NCI-H82 treated with DMSO at 0.1 percent for 48 hours (cell line): Measurements from ENCODE around the gene CADM1.

ENCODE experiments used
- DNase-seq: peaks from one replicate; lab custom pipeline; 2025; ENCODE audit not compliant: unreplicated experiment; lab: John Stamatoyannopoulos, UW

Gene CADM1

DNA sequence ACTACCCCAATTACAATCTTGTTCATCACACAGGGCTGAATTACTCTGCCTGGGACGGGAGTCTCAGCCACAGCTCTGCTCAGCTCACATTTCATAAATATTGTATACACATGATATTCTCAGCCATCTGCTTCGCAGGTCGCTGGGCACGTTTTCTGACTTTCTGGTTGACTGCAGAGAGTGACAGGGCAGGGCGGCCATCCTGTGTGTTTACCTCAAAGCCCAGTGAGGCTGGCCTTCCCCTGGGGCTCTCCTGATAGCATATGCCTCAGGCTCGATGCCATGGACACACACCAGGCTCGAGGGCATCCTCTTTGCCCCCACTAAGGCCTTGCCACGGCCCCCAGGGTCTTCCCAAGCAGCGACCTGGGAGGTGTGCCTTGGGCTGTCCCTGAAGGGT, 345.0 kb downstream of the CADM1 start:
- DNase-seq, result no peak

DNA sequence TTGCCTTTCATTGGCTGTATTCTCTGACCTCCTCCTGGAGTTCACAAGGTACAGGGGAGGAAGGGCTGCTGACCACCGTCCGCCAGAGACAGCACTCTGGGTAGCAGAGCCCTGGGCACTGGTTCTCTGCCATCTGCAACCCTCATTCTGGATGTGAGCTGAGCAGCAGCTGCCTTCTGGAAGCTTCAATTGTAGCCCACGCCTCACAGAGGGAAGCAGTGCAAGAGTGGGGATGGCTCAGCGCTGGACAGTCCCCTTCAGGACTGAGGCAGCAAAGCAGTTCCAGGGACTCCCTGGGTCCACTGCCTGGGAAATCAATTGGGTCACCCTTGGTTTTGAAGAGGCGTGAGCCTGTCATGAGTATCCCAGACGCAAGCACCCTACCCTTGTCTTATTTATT, 346.2 kb downstream of the CADM1 start:
- DNase-seq, result no peak

DNA sequence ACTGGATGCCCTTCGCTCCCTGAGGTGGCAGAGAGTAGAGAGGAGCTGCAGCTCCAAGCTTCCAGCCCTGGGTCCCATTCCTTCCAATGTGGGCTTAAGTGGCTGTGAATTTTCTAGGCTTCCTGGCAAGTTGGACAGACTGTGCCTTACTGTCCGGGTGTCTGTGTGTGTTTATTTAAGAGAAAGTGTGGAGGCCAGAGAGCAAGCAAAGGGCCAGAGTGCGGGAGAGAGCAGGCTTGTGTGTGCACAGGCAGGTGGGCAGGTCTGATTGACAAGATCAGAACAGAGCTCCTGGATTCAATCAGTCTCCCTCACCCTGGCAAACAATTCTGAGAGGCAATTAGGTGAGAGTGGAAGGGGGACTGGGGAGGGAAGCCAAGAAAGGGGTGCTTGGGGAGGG, 347.0 kb downstream of the CADM1 start:
- DNase-seq, result no peak

DNA sequence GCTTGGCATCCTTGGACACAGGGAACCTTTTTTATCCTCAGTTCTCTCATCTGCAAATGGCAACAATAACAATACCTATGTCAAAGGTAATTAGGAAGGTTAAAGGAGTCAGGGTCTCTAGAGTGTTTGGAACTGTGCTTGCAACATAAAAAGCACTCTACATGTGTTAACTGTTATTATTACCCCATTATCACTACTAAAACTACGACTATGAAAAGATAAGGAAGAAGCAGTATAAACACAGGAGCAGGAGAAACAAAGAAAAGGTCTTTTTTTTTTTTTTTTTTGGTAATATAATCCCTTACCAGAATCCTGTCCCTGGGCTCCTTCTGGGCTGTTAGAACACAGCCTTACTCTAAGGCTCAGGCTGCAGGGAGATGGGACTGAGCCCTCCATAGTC, 348.2 kb downstream of the CADM1 start:
- no peak for DNase-seq

DNA sequence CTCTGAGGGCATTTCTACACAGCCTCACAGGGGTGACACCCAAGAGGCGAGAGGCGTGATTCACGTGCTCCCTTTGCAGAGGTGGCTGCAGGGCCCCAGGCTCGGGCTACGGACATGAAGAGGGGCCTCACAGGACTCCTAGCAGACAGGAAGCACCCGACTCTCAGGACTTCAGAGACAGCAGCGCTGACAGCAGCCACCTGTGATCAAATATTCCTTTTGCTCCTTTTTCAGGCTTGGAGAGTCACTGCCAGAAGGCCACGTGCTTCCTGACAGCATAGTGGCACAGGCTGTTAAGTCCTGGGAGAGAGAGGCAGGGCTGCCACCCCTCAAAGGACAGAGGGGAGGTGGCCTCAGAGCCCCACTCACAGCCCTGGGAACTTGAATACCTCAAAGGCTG, 348.9 kb downstream of the CADM1 start:
- no peak for DNase-seq

DNA sequence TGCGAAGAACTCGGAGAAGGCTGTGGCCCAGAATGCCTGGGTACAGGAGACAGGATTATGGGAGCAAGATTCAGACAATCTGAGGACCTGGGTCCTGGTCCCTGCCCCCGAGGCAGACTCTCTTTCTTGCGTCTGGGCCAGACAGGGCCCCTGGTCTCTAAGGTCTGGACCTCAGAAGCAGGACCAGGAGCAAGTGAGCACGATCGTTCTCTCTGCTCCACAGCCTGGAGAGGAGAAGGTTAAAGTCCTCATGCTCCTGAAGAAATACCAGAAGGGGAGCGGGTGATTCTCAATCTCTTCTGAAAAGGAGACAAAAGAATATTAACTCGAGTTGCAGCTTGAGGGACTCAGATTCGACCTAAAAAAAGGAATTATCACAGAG, 349.9 kb downstream of the CADM1 start:
- no peak for DNase-seq

DNA sequence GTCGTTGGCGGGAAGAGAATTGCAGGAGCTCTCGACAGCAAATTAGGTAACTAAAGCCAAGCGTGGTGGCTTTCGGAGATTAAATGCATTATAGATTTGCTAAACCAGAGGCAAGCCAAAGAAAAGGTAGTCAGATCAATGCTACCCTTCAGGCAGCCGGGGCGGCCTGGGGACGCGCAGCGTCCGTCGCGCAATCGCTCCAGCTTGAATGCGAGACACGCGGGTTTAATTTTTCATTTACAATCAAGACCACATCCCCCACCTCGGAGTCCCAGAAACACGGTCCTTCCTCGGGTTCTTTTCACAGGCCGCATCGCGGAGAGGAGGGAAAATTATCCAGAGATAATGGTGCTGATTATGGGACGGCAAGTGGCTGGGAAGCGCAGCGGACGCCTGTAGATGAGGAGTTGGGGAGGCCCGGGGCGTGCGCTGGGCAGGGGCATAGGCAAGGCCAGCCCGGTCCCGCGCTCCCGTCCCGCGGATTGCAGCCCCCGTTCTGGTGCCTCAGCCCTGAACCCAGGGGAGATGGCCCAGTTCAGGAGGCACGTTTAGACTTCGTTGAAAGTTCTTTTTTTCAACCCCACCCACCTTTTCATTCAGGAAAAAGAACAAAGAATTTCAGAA, 350.4 kb downstream of the CADM1 start:
- DNase-seq, result no peak

DNA sequence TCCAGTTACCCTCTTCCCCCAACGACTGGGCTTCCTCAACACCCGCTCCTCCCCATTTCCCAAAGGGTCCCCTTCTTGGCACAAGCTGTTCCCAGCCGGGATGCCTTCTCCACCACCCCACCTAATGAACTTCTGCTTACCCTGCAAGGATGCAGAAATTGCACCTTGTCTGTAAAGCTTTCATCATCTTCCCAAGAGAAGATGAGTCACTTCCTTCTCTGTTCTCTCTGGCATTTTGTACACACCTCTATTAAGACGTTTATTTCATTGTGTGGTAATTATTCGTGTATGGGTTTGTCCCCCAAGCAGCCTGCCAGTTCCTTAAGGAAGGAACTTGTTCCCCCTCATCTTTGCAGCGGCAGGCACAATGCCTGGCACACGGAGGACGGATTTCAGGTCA, 351.1 kb downstream of the CADM1 start:
- no peak for DNase-seq

DNA sequence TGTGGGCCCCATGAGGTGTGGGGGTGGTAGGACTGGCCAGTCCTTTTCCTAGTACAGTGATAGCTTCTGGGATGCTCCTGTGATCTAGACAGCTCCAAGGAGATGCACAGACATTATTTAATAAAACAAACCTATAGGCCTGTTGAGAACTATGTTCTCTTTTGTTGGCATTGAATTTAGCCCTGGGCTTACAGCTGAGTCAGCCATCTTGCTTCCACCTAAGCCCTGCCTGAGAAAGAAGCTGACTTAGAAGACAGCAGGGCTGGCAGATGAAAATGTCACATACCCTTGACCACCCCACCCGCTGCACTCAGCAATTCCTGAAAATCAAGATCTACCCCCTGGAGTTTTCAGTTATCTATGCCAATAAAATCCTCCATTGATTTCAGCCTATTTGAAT, 353.2 kb downstream of the CADM1 start:
- no peak for DNase-seq

DNA sequence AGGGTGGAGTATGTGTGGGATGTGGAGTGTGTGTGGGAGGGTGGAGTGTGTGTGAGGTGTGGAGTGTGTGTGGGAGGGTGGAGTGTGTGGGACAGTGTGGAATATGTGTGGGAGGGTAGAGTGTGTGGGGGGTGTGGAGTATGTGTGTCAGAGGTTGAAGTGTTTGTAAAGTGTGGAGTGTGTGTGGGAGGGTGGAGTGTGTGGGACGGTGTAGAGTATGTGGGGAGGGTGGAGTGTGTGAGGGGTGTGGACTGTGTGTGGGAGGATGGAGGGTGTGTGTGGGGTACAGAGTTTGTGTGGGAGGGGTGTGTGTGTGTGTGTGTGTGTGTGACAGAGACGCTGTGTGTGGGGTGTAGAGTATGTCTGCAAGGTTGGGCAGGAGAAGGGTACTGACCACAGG, 355.5 kb downstream of the CADM1 start:
- DNase-seq, result no peak

DNA sequence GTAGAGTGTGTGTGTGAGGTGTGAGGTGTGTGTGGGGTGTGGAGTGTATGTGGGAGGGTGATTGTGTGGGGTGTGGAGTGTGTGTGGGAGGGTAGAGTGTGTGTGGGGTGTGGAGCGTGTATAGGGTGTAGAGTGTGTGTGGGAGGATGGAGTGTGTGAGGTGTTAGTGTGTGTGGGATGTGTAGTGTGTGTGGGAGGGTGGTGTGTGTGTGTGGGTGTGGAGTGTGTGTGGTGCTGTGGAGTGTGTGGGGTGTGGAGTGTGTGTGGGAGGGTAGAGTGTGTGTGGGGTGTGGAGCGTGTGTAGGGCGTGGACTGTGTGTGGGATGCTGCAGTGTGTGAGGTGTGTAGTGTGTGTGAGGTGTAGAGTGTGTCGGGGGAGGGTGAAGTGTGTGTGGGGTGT, 356.1 kb downstream of the CADM1 start:
- DNase-seq, result no peak

DNA sequence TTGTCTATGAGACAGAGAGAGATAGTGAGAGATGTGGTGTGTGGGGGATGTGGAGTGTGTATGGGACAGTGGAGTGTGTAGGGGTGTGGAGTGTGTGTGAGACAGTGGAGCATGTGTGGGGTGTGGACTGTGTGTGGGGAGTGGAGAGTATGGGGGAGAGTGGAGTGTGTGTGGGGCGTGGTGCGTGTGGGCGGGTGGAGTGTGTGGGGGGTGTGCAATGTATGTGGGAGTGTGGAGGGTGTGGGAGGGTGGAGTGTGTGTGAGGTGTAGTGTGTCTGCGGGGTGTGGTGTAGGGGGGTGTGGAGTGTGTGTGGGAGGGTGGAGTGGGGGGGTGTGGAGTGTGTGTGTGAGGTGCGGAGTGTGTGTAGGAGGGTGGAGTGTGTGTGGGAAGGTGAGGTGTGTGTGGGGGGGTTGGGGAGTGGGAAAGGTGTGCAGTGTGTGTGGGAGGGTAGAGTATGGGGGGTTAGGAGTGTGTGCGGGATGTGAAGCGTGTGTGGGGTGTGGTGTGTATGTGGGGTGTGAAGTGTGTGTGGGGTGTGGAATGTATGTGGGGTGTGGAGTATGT, 356.9 kb downstream of the CADM1 start:
- DNase-seq, result no peak

DNA sequence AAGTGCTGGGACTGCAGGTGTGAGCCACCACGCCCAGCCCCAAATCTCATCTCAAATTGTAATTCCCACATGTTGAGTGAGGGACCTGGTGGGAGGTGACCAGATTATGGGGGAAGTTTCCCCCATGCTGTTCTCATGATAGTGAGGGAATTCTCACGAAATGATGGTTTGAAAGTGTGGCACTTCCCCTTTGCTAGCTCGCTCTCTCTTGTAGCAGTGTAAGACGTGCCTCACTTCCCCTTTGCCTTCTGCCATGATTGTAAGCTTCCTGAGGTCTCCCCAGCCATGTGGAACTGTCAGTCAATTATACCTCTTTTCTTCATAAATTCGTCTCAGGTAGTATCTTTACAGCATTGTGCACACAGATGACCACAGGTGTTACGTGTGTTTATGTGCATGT, 357.8 kb downstream of the CADM1 start:
- no peak for DNase-seq

DNA sequence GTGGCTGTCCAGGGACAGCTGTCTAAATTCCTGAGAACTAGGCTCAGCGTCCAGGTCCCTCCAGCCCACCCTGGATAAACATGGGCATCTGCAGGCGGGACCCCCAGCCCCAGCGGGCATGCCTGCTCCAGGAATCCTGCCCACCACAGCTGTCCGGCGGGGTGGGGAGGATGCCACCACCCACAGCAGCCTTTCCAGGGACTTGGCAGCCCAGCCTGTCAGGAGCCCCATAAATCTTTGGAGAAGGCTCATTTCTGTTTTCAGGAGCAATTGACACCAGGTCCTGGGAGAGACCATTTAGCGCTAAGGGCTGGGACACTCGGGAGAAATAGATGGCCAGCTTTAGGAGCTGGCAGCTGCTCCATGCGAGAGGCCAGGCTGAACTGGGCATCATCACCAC, 358.9 kb downstream of the CADM1 start:
- DNase-seq, result no peak

DNA sequence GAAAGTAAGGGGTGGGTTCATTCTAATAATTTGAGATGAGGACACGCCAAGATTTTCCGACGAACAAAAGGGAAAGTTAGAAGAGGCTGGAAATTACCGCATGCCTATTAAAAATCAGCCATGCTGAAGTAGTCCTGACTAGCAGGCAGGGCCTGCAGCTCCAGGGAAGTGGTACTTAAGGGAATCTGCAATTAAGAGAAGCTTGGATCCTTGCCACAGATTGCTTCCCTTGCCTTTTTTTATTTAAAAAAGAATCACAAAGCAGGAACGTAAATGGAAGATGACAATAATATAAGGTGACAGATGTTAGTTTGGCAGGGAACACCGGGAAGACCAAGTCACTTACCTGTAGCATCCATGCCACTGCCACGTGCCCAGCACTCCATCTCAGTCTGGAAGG, 359.3 kb downstream of the CADM1 start:
- DNase-seq, result no peak

DNA sequence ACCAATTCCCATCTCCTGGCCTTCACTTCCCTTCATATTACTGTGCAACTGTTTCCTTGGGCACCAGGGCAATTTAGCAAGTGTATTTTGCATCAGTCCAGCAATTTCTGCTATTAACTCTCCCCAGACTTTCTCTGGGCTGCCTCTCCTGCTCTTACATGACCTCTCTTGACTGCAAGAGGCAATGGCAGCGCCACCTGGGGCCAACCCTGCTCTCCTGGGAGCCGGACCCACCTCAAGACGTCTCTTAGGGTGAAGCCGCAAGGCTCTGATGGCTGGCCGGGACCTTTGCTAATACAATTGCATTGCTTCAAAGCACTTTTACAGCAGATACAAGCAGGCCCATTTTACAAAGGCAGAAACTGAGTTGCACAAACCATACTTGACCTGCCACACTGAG, 360.2 kb downstream of the CADM1 start:
- no peak for DNase-seq

DNA sequence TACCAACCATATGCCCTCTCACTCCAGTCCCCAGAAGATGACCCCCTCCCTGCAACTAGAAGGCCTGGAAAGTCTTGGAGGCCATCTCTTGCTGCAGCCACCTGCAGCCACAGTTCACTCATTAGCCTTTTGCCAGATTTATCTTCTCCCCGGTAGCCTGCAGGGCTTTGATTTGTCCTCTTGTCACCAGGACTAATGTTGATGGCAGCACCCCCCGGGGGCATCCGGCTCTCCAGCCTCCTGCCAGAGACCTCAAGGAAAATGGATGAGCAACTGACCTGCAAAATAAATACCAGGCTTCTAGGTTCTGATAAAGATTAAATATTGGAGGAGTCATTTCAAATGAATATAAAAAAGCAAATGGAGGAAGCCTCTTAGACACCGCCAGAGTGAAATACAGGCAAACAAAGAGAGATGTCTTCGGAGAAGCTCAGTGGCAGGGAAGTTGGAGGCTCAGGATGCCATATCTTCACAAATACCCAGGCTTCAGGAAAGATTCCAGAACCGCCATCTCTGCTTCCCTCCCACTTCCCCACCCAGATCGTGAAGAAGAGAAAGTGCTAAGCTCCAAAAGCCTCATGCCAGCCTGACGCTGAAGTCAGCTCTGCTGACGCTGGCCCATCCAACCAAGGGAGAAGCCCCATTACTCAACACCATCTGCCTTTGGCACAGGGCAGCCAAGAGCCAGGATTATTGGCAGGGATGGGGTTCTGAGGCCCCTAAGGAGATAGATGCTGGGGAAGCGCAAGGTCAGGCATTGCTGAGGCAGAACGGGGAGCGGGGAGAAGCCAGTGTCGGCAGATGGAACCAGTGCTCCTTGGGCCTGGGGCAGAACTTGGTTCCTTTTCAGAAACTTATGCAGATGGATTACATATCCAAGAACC, 362.7 kb downstream of the CADM1 start:
- DNase-seq, result no peak

DNA sequence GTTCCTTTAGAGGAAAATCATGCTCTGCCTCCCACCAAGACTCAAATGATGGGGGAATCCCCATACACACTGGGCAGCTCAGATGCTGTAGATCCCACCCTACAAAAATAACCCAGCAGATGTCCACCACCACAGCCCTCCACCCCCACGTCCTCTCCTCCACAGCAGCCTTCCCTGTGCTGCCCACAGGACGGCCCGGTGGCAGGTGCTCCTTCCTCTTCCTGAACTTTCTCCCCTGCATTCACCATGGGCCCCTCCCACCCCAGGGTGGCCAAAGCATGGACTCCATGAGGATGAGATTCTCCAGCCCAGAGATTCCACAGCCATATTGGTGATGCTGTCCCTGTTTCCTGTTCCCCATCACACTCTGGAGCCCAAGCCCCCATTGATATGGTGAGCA, 368.3 kb downstream of the CADM1 start:
- DNase-seq, result no peak

DNA sequence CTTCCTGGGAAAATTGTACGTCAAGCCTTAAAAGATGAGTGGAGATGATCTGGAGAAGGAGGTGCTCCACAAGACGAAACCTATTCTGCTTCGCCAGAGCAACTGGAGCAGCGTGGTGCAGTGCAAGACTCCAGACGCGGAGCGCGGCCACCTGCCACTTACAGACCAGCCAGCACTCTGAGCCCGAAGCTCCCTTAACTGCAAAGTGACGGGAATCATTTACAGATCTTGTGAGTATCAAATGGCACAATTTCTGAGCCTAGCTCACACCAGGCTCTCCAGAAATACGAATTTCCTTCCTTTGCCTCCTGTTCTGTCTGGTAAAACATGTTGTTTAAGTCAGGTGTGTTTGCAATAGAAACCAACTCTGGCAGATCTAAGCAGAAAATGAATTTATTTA, 369.3 kb downstream of the CADM1 start:
- no peak for DNase-seq

DNA sequence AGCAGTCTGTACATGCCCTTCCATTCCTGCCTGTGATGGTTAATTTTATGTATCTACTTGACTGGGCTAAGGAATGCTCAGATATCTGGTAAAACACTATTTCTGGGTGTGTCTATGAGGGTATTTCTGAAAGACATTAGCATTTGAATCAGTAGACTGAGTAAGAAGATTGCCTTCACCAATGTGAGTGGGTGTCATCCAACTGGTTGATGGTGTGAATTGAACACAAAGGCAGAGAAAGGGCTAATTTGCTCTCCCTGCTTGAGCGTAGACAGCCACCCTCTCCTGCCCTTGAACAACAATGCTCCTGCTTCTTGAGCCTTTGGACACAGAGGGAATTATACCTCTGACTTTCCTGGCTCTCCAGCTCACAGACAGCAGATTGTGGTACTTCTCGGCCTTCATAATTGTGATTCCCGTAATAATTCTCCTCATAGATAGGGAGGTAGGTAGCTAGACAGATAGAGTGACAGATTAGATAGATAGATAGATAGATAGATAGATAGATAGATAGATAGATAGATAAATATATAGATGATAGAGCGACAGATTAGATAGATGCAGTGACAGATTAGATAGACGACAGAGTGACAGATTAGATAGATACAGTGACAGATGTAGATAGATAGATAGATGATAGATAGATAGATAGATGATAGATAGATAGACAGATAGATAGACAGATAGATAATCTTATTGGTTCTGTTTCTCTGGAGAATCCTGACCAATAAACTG, 370.6 kb downstream of the CADM1 start:
- DNase-seq, result no peak

DNA sequence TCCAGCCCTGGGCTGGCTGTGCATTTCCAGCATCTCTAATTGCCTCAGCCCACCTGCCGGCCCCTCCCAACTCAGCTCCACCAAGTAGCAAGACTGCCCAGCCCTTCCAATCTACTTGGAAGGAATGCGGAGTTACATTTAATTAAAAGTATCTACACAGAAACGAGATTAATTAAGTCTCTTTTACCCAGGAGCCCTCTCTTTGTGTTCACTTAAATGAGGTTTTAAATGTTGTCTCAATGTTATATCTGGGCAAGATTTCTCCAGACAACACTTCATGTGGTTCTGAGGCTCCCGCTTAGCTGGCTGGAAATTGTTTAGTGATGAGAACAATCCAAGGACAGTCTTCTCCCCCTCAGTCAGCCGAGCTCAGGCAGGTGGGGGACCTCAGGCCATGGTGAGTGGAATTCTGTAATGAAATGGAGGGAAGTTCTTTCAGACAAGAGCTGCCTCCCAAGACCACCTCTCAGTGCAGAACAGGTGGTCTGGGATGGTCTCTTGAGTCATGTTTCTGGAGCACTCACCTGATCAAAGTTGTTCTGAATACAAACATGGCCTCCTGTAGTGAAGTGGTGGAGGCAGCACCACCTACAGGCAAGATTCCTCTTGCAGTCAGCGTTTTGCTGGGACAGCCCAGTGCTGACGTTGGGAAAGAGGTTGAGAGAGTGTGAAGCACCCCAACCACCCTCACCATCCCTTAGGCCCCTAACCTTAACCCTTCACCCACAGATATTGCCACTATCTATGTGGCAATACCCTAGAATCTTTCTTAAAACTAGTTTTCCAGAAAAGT, 371.6 kb downstream of the CADM1 start:
- DNase-seq, result no peak
